M059J (cell line): Measurements from ENCODE around the gene FNTB. TPM values are rescaled to one million over a fixed set of nuclear protein-coding genes. Genes with fewer than 3 reads are reported as not detected.

Experiments
- total RNA-seq: library from RNA; depleted of rRNA; stranded (reverse); fragments of >200 nt; shearing (Covaris generic); gene quantifications from 2 replicates; pipeline ENCODE4 v1.2.3, GENCODE V29; 2014; rRNA removed

The FNTB gene
- total RNA-seq, 1 experiment from 2014 or later = 23.7 TPM

Other genes starting within 250 kb of the FNTB start
- gene SPTB, start 107.0 kb upstream of the FNTB start, total RNA-seq = 0.86 and 1.5 TPM in 2 replicates
- 84.4 and 138 TPM in 2 replicates for gene CHURC1, start 72.4 kb upstream of the FNTB start, total RNA-seq
- not detected in 2 replicates for gene GPX2, start 44.1 kb upstream of the FNTB start, total RNA-seq
- 3.8 and 6.3 TPM in 2 replicates for gene RAB15, start 14.6 kb upstream of the FNTB start, total RNA-seq
- 47.1 and 50.4 TPM in 2 replicates for gene MAX, start 115.6 kb downstream of the FNTB start, total RNA-seq